Esophagus muscularis mucosa (tissue), 4 donors: ENCODE measurements around the gene SFTA2.

ENCODE experiments used
- CTCF ChIP-seq, 3 experiments: fragments of 200-600 bp in 2 of 3; fragments of 450-650 bp in 1 of 3; sonication (generic) in 2 of 3; IDR thresholded peaks; one replicate each; pipeline ENCODE4 v1.5.1; 2017 to 2019; ENCODE audit warnings: antibody characterized with exemption in 3 of 3, mild to moderate bottlenecking in 2 of 3, moderate library complexity in 1 of 3
- EP300 ChIP-seq: sonication (generic); formaldehyde crosslinking; IDR thresholded peaks from one replicate; pipeline ENCODE4 v1.6.1; 2017; ENCODE audit warnings: antibody characterized with exemption
- POLR2A ChIP-seq: fragments of 450-650 bp; IDR thresholded peaks from one replicate; pipeline ENCODE4 v1.6.1; 2017; ENCODE audit warnings: antibody characterized with exemption, moderate library complexity, mild to moderate bottlenecking, low read depth
- POLR2AphosphoS5 ChIP-seq, 2 donors: sonication (generic); formaldehyde crosslinking; IDR thresholded peaks; one replicate each; pipeline ENCODE4 v1.6.1; 2017; ENCODE audit warnings: antibody characterized with exemption in 2 of 2

- TF ChIP-seq EP300: no peak
- no peak for TF ChIP-seq CTCF (IDR thresholded peaks at IDR 0.05)
- no peak for TF ChIP-seq POLR2A
- no peak for TF ChIP-seq POLR2AphosphoS5 (IDR thresholded peaks at IDR 0.05)
Measured at GRCh38 chr6:30902709-30903108, 29.3 kb downstream of the SFTA2 start.
